GM23248 (cell line): ENCODE results near the gene EBLN1. TPM values are rescaled to one million over a fixed set of nuclear protein-coding genes. Genes with fewer than 3 reads are reported as not detected.

Source experiments
- DNase-seq: peaks from one replicate; pipeline ENCODE4 v3.0.0-alpha.2; 2015
- H2AFZ ChIP-seq: fragments of 200-600 bp; sonication (generic); 2 replicates; pipeline ENCODE4 v1.6.1; 2016; ENCODE audit warnings: antibody characterized with exemption
- H3F3A ChIP-seq: fragments of 200-600 bp; sonication (generic); 2 replicates; pipeline ENCODE4 v1.6.1; 2016; ENCODE audit warnings: mild to moderate bottlenecking, antibody characterized with exemption, mixed run types; ENCODE audit not compliant: insufficient read depth
- H3K27ac ChIP-seq: fragments of 200-600 bp; sonication (generic); 2 replicates; pipeline ENCODE4 v1.5.1; 2016; ENCODE audit warnings: mild to moderate bottlenecking
- H3K27me3 ChIP-seq: fragments of 200-600 bp; sonication (generic); replicated peaks from 2 replicates; pipeline ENCODE4 v1.6.1; 2016; ENCODE audit warnings: mild to moderate bottlenecking; ENCODE audit not compliant: insufficient read depth
- H3K36me3 ChIP-seq: fragments of 200-600 bp; sonication (generic); 2 replicates; pipeline ENCODE4 v1.6.1; 2016; ENCODE audit warnings: low read depth, mild to moderate bottlenecking
- H3K4me1 ChIP-seq: fragments of 200-600 bp; sonication (generic); 2 replicates; pipeline ENCODE4 v1.6.1; 2016; ENCODE audit warnings: mild to moderate bottlenecking; ENCODE audit not compliant: insufficient read depth
- H3K4me2 ChIP-seq: fragments of 200-600 bp; sonication (generic); one replicate; pipeline ENCODE4 v1.6.1; 2016; ENCODE audit warnings: mild to moderate bottlenecking; ENCODE audit not compliant: unreplicated experiment
- H3K4me3 ChIP-seq: fragments of 200-600 bp; sonication (generic); 2 replicates; pipeline ENCODE4 v1.5.1; 2016; ENCODE audit warnings: mild to moderate bottlenecking
- H3K79me2 ChIP-seq: fragments of 200-600 bp; sonication (generic); 2 replicates; pipeline ENCODE4 v1.6.1; 2016; ENCODE audit warnings: mild to moderate bottlenecking; ENCODE audit not compliant: insufficient read depth
- H3K9ac ChIP-seq: fragments of 200-600 bp; sonication (generic); 2 replicates; pipeline ENCODE4 v1.6.1; 2016; ENCODE audit warnings: mild to moderate bottlenecking
- H3K9me2 ChIP-seq: fragments of 200-600 bp; sonication (generic); 2 replicates; pipeline ENCODE4 v1.6.1; 2016; ENCODE audit warnings: mixed run types, mild to moderate bottlenecking, moderate library complexity; ENCODE audit not compliant: insufficient read depth
- H3K9me3 ChIP-seq: fragments of 200-600 bp; sonication (generic); one replicate; pipeline ENCODE4 v1.6.1; 2017; ENCODE audit warnings: low read depth
- H4K20me1 ChIP-seq: fragments of 200-600 bp; sonication (generic); 2 replicates; pipeline ENCODE4 v1.6.0; 2016; ENCODE audit not compliant: insufficient read depth
- EZH2 ChIP-seq: fragments of 200-600 bp; sonication (generic); IDR thresholded peaks from 2 replicates; pipeline ENCODE4 v1.6.1; 2018; ENCODE audit warnings: antibody characterized with exemption, mild to moderate bottlenecking; ENCODE audit not compliant: insufficient read depth, poor library complexity, severe bottlenecking
- EZH2phosphoT487 ChIP-seq: fragments of 200-600 bp; sonication (generic); IDR thresholded peaks from 2 replicates; pipeline ENCODE4 v1.6.1; 2018; ENCODE audit warnings: antibody characterized with exemption, moderate library complexity, mild to moderate bottlenecking, low read depth; ENCODE audit not compliant: insufficient read depth
- WGBS, 2 experiments: methylation state at CpG; one replicate each; pipeline ENCODE4 v1.1.6; 2015 to 2017; ENCODE audit warnings: low lambda C conversion rate in 2 of 2, low coverage in 1 of 2; ENCODE audit errors: missing lambda C conversion rate in 2 of 2; 5-methylcytosine and 5-hydroxymethylcytosine counted together
- in situ Hi-C: fragments of 300-500 bp; cut with MboI; formaldehyde crosslinking; loops from 2 replicates; pipeline ENCODE4 v1.15.0; 2020
- polyA plus RNA-seq: library from polyadenylated mRNA; unstranded; fragments of >200 nt; fragmentation: Nextera tagmentation; extraction: Ambion mirVana; gene quantifications from 2 replicates; pipeline ENCODE4 v1.2.1, GENCODE V29; 2016
- total RNA-seq: library from RNA; depleted of rRNA; stranded (reverse); fragments of >200 nt; shearing (Covaris generic); gene quantifications from 2 replicates; pipeline ENCODE4 v1.2.3, GENCODE V29; 2014; rRNA removed

The EBLN1 gene
- total and polyA plus RNA-seq, 2 experiments from 2014 or later = not detected

DNA sequence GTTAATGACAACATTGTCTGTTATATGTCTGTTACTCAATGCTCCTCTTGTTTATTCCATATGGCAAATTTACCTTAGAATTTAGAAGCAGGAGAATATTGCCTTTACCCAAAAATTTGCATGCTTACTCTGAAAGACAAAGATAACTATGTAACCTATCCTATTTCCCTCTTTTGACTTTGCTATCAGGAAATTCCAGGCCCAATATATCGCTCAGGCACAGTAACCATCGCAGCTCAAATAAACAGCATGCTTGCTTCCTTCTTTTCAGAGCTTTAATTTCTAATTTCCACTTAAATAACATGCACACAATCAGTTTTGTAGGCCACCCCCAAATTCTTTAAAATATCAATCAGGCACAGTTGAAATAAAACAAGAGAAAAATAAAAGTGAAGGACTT lies 57.8 kb downstream of the EBLN1 start:
- no peak overlapping the region for H2AFZ ChIP-seq
- in situ Hi-C loops = no loop called here
- no peaks in the 10 kb centered on the region for H3K4me1 ChIP-seq
- H3K9me3 ChIP-seq = no peaks in the 10 kb centered on the region
- no peaks in the 10 kb centered on the region for H3K36me3 ChIP-seq
- H3K9me2 ChIP-seq = no peaks in the 10 kb centered on the region
- no peak overlapping the region for H3K27ac ChIP-seq
- no peaks in the 10 kb centered on the region for H3K27me3 ChIP-seq
- no peak for TF ChIP-seq EZH2
- no peak overlapping the region for H3K4me2 ChIP-seq
- H3K9ac ChIP-seq = no peak overlapping the region
- no peak for DNase-seq
- H3K4me3 ChIP-seq = no peak overlapping the region
- no peaks in the 10 kb centered on the region for H4K20me1 ChIP-seq
- WGBS, 2 experiments = 70 to 74% methylated on average over 2 of the region's 2 CpGs
- H3F3A ChIP-seq = no peaks in the 10 kb centered on the region
- no peaks in the 10 kb centered on the region for H3K79me2 ChIP-seq

- H3K9ac ChIP-seq = no peak overlapping the region
- 42 to 60% methylated on average over 3 of the region's 3 CpGs for WGBS, 2 experiments
Measured at GRCh38 chr10:22159180-22159579, 58.6 kb downstream of the EBLN1 start.

More at GRCh38 chr10:22159180-22159579, 58.6 kb downstream of the EBLN1 start:
- Histone ChIP-seq H3K27ac (no peak overlapping the region), H3K4me1 (no peaks in the 10 kb centered on the region), H3K9me2 (no peaks in the 10 kb centered on the region), H3K36me3 (no peaks in the 10 kb centered on the region), H3K4me3 (no peak overlapping the region), H2AFZ (no peak overlapping the region), H3K9me3 (no peaks in the 10 kb centered on the region), H3K79me2 (no peaks in the 10 kb centered on the region), H4K20me1 (no peaks in the 10 kb centered on the region), H3K4me2 (no peak overlapping the region), H3F3A (no peaks in the 10 kb centered on the region), H3K27me3 (no peaks in the 10 kb centered on the region)
- TF ChIP-seq EZH2phosphoT487 (no peak), EZH2 (no peak)
- DNase-seq = no peak
- in situ Hi-C loops = no loop called here

Other genes with a start within 250 kb of the EBLN1 start
- 50.9 and 218 TPM in 2 replicates for gene DNAJC1, start 214.3 kb downstream of the EBLN1 start, total RNA-seq
- 63.9 and 72.1 TPM in 2 replicates for gene DNAJC1, start 214.3 kb downstream of the EBLN1 start, polyA plus RNA-seq
- 26.4 and 48.2 TPM in 2 replicates for gene COMMD3, start 98.4 kb upstream of the EBLN1 start, total RNA-seq
- 103 and 104 TPM in 2 replicates for gene COMMD3, start 98.4 kb upstream of the EBLN1 start, polyA plus RNA-seq
- 66.0 and 77.1 TPM in 2 replicates for gene BMI1, start 103.1 kb upstream of the EBLN1 start, total RNA-seq
- 37.6 and 38.0 TPM in 2 replicates for gene BMI1, start 103.1 kb upstream of the EBLN1 start, polyA plus RNA-seq
- gene SPAG6, start 127.5 kb upstream of the EBLN1 start, total RNA-seq = not detected in 2 replicates
- gene SPAG6, start 127.5 kb upstream of the EBLN1 start, polyA plus RNA-seq = not detected in 2 replicates